IMR-90 (cell line): ENCODE measurements around the gene OR2F2. TPM values are rescaled to one million over a fixed set of nuclear protein-coding genes. Genes with fewer than 3 reads are reported as not detected.

ENCODE experiments used
- ATAC-seq: fragments of 200-7000 bp; cut with Tn5 transposase; 2 replicates; pipeline ENCODE4 v1.9.1; 2020; ENCODE audit warnings: low read depth, mild to moderate bottlenecking, moderate library complexity
- BruUV-seq: library from RNA; stranded (reverse); fragments of 400-500 nt; replicated peaks from 2 replicates; lab custom pipeline; 2021; lab: Mats Ljungman, UMichigan
- CTCF ChIA-PET: fragments of 300-600 bp; formaldehyde crosslinking; extraction: SDS; loops from one replicate; lab custom pipeline; 2021; ENCODE audit warnings: antibody characterized with exemption; lab: Yijun Ruan, JAX
- POLR2A ChIA-PET: fragments of 300-600 bp; sonication (Branson Sonifier 250); formaldehyde crosslinking; loops from one replicate; lab custom pipeline; 2022; ENCODE audit warnings: antibody characterized with exemption; ENCODE audit not compliant: unreplicated experiment; lab: Charles Lee
- DNase-seq: peaks from one replicate; pipeline ENCODE4 v3.0.0; 2013
- H2AFZ ChIP-seq: replicated peaks from 2 replicates; pipeline ENCODE3; 2013; ENCODE audit warnings: low read length, mild to moderate bottlenecking; ENCODE audit not compliant: poor library complexity
- H2AK5ac ChIP-seq: 2 replicates; pipeline ENCODE4 v1.6.1; 2013; ENCODE audit warnings: low read depth, low read length, inconsistent platforms
- H2AK9ac ChIP-seq: replicated peaks from 2 replicates; pipeline ENCODE3; 2013; ENCODE audit warnings: mild to moderate bottlenecking, low read depth, low read length, moderate library complexity; ENCODE audit not compliant: poor library complexity
- H2BK120ac ChIP-seq: 2 replicates; pipeline ENCODE4 v1.6.1; 2013; ENCODE audit warnings: low read depth, low read length, inconsistent platforms
- H2BK15ac ChIP-seq: 3 replicates; pipeline ENCODE4 v1.6.1; 2013; ENCODE audit warnings: low read depth, low read length, inconsistent platforms
- H2BK20ac ChIP-seq: 2 replicates; pipeline ENCODE4 v1.6.1; 2013; ENCODE audit warnings: low read depth, mild to moderate bottlenecking, inconsistent platforms, low read length, moderate library complexity
- H2BK5ac ChIP-seq: 2 replicates; pipeline ENCODE4 v1.6.1; 2013; ENCODE audit warnings: mild to moderate bottlenecking, low read depth, low read length, inconsistent platforms; ENCODE audit not compliant: poor library complexity, severe bottlenecking
- H3K14ac ChIP-seq: replicated peaks from 2 replicates; pipeline ENCODE4 v1.6.1; 2013; ENCODE audit warnings: low read depth, low read length, inconsistent platforms
- H3K18ac ChIP-seq: 2 replicates; pipeline ENCODE4 v1.6.1; 2013; ENCODE audit warnings: low read depth, low read length, control low read depth
- H3K23ac ChIP-seq: 2 replicates; pipeline ENCODE4 v1.6.1; 2013; ENCODE audit warnings: low read depth, low read length, inconsistent platforms
- H3K27ac ChIP-seq: 2 replicates; pipeline ENCODE4 v1.5.1; 2013; ENCODE audit warnings: mild to moderate bottlenecking, control low read depth, low read length; ENCODE audit not compliant: insufficient read depth
- H3K27me3 ChIP-seq: 2 replicates; pipeline ENCODE4 v1.6.1; 2013; ENCODE audit warnings: low read length; ENCODE audit not compliant: control insufficient read depth, insufficient read depth
- H3K36me3 ChIP-seq: 2 replicates; pipeline ENCODE4 v1.6.1; 2013; ENCODE audit warnings: low read length, mixed read lengths; ENCODE audit not compliant: control insufficient read depth, insufficient read depth
- H3K4ac ChIP-seq: 2 replicates; pipeline ENCODE4 v1.6.1; 2013; ENCODE audit warnings: low read depth, low read length, inconsistent platforms
- H3K4me1 ChIP-seq: 2 replicates; pipeline ENCODE4 v1.6.1; 2013; ENCODE audit warnings: low read length, mixed read lengths; ENCODE audit not compliant: control insufficient read depth, insufficient read depth
- H3K4me2 ChIP-seq: 2 replicates; pipeline ENCODE4 v1.6.1; 2013; ENCODE audit warnings: low read depth, mild to moderate bottlenecking, control low read depth, low read length, moderate library complexity
- H3K4me3 ChIP-seq: 2 replicates; pipeline ENCODE4 v1.5.1; 2013; ENCODE audit warnings: low read depth, mild to moderate bottlenecking, control low read depth, low read length, moderate library complexity; ENCODE audit not compliant: insufficient read depth
- H3K56ac ChIP-seq: 2 replicates; pipeline ENCODE4 v1.6.1; 2013; ENCODE audit warnings: low read length, inconsistent platforms; ENCODE audit not compliant: insufficient read depth; ENCODE audit errors: extremely low read depth
- H3K79me1 ChIP-seq, 2 experiments: 2 replicates each; pipeline ENCODE4 v1.6.1; 2013; ENCODE audit warnings: low read length in 2 of 2, inconsistent platforms in 1 of 2, low read depth in 1 of 2
- H3K9ac ChIP-seq: 2 replicates; pipeline ENCODE4 v1.6.1; 2013; ENCODE audit warnings: low read depth, low read length, control low read depth
- H3K9me1 ChIP-seq: 2 replicates; pipeline ENCODE4 v1.6.1; 2013; ENCODE audit warnings: low read length, inconsistent platforms; ENCODE audit not compliant: insufficient read depth
- H3K9me3 ChIP-seq: 2 replicates; pipeline ENCODE4 v1.6.1; 2013; ENCODE audit warnings: low read length; ENCODE audit not compliant: control insufficient read depth, insufficient read depth
- H4K20me1 ChIP-seq: 2 replicates; pipeline ENCODE4 v1.6.1; 2013; ENCODE audit warnings: low read length, inconsistent platforms; ENCODE audit not compliant: insufficient read depth
- H4K5ac ChIP-seq: 2 replicates; pipeline ENCODE4 v1.6.1; 2013; ENCODE audit warnings: mild to moderate bottlenecking, low read depth, low read length, control low read depth
- H4K8ac ChIP-seq, 2 experiments: 2 replicates each; pipeline ENCODE4 v1.6.1; 2013; ENCODE audit warnings: low read depth in 2 of 2, low read length in 2 of 2, control low read depth in 1 of 2, inconsistent platforms in 1 of 2
- H4K91ac ChIP-seq: 2 replicates; pipeline ENCODE4 v1.6.1; 2013; ENCODE audit warnings: low read depth, low read length, inconsistent platforms; ENCODE audit not compliant: insufficient read depth
- BHLHE40 ChIP-seq: fragments of 150-350 bp; IDR thresholded peaks from 2 replicates; pipeline ENCODE4 v1.6.1; 2016; ENCODE audit warnings: mild to moderate bottlenecking, low read depth, low read length
- CEBPB ChIP-seq: IDR thresholded peaks from 2 replicates; pipeline ENCODE4 v1.6.1; 2012; ENCODE audit warnings: low read depth, low read length, improper control_type of control experiment
- CHD1 ChIP-seq: IDR thresholded peaks from 2 replicates; pipeline ENCODE4 v1.6.1; 2012; ENCODE audit warnings: low read depth, low read length, improper control_type of control experiment
- FOS ChIP-seq: fragments of 150-350 bp; IDR thresholded peaks from 2 replicates; pipeline ENCODE4 v1.6.1; 2016; ENCODE audit warnings: low read depth, low read length
- MAFK ChIP-seq: IDR thresholded peaks from 2 replicates; pipeline ENCODE4 v1.6.1; 2012; ENCODE audit warnings: low read depth, low read length, improper control_type of control experiment
- MAZ ChIP-seq: IDR thresholded peaks from 2 replicates; pipeline ENCODE4 v1.6.1; 2012; ENCODE audit warnings: low read depth, mild to moderate bottlenecking, low read length, improper control_type of control experiment, moderate library complexity, borderline replicate concordance
- MXI1 ChIP-seq: IDR thresholded peaks from 2 replicates; pipeline ENCODE4 v1.6.1; 2012; ENCODE audit warnings: low read depth, mild to moderate bottlenecking, low read length, moderate library complexity, borderline replicate concordance
- NFE2L2 ChIP-seq: fragments of 150-350 bp; IDR thresholded peaks from 2 replicates; pipeline ENCODE4 v1.6.1; 2016; ENCODE audit warnings: low read depth, mild to moderate bottlenecking, low read length
- POLR2A ChIP-seq: IDR thresholded peaks from 2 replicates; pipeline ENCODE4 v1.6.1; 2012; ENCODE audit warnings: mild to moderate bottlenecking, low read depth, low read length
- RAD21 ChIP-seq: IDR thresholded peaks from 2 replicates; pipeline ENCODE4 v1.6.1; 2012; ENCODE audit warnings: low read length, improper control_type of control experiment
- RCOR1 ChIP-seq: IDR thresholded peaks from 2 replicates; pipeline ENCODE4 v1.6.1; 2012; ENCODE audit warnings: mild to moderate bottlenecking, low read length, improper control_type of control experiment; ENCODE audit not compliant: insufficient replicate concordance
- RFX5 ChIP-seq: IDR thresholded peaks from 2 replicates; pipeline ENCODE4 v1.8.0; 2012; ENCODE audit warnings: low read depth, mild to moderate bottlenecking, low read length, moderate library complexity
- SMC3 ChIP-seq: fragments of 150-350 bp; IDR thresholded peaks from 2 replicates; pipeline ENCODE4 v1.6.1; 2016; ENCODE audit warnings: low read depth, mild to moderate bottlenecking, antibody characterized with exemption, low read length, moderate library complexity
- WGBS, 2 experiments: methylation state at CpG; one replicate each; pipeline versions ENCODE4 v1.1.5 to v1.1.7; 2013; ENCODE audit warnings: missing lambda C conversion rate in 2 of 2; ENCODE audit not compliant: insufficient read length in 1 of 2; ENCODE audit errors: extremely low coverage in 2 of 2; 5-methylcytosine and 5-hydroxymethylcytosine counted together
- dilution Hi-C: fragments of 300-500 bp; cut with HindIII; formaldehyde crosslinking; loops from one replicate; pipeline ENCODE4 v1.14.3; 2018; ENCODE audit warnings: low sequenced_read_pairs; ENCODE audit not compliant: unreplicated experiment
- in situ Hi-C: fragments of 300-500 bp; cut with MboI; formaldehyde crosslinking; loops from 3 replicates; pipeline ENCODE4 v1.14.3; 2019; ENCODE audit warnings: low sequenced_read_pairs, inconsistent platforms, mixed read lengths
- intact Hi-C: fragments of 100-400 bp; cut with micrococcal nuclease; formaldehyde crosslinking; loops from 2 replicates; pipeline ENCODE4 v1.10.0; 2022
- polyA plus RNA-seq, 3 experiments: library from polyadenylated mRNA; depleted of rRNA; stranded (reverse); fragments of >200 nt; gene quantifications; 2 replicates each; pipeline ENCODE4 v1.2.3, GENCODE V29; 2012; ENCODE audit warnings: low replicate concordance in 1 of 3
- total RNA-seq: library from RNA; depleted of rRNA; stranded (reverse); fragments of >200 nt; gene quantifications from 2 replicates; pipeline ENCODE4 v1.2.3, GENCODE V29; 2012
- TF ChIP-seq, protein P1 (sequence below): fragments of 150-350 bp; IDR thresholded peaks from 2 replicates; pipeline ENCODE4 v1.6.1; 2016; ENCODE audit warnings: low read depth, mild to moderate bottlenecking, low read length, moderate library complexity, borderline replicate concordance
- TF ChIP-seq, protein P2 (sequence below): conservative IDR thresholded peaks from 2 replicates; pipeline ENCODE4 v1.5.1; 2012; ENCODE audit warnings: mild to moderate bottlenecking, low read depth, low read length, improper control_type of control experiment
- TF ChIP-seq, protein P3 (sequence below): fragments of 150-350 bp; IDR thresholded peaks from 2 replicates; pipeline ENCODE4 v1.6.1; 2017; ENCODE audit warnings: mild to moderate bottlenecking, antibody characterized with exemption, low read length, low read depth

OR2F2 gene
- total and polyA plus RNA-seq, 2 of the 4 experiments (the other 2 are of a cell fraction), result not detected

DNA sequence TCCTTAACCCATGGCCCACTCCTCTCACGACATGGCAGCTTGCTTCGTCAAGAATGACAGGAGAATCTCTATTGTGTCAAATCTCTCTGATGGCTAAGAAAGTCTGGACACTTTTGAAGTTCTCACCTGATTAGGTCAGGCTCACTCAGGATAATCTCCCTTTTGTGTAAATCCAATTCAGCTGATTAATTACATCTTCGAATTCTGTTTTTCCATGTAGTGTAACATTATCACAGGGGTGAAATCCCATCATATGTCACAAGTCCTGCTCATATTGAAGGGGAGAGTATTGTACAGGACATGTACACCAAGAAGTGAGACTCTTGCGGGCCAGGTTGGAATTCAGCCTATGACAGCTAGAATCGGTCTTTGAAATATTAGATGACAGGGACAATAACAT lies 48.9 kb downstream of the OR2F2 start:
- TF ChIP-seq RCOR1 (no peak), MAFK (no peak), BHLHE40 (no peak), NFE2L2 (no peak), RFX5 (no peak), CHD1 (no peak), POLR2A (no peak), MAZ (no peak), RAD21 (no peak), CEBPB (no peak), FOS (no peak), MXI1 (no peak), SMC3 (no peak)
- TF ChIP-seq, protein P1, sequence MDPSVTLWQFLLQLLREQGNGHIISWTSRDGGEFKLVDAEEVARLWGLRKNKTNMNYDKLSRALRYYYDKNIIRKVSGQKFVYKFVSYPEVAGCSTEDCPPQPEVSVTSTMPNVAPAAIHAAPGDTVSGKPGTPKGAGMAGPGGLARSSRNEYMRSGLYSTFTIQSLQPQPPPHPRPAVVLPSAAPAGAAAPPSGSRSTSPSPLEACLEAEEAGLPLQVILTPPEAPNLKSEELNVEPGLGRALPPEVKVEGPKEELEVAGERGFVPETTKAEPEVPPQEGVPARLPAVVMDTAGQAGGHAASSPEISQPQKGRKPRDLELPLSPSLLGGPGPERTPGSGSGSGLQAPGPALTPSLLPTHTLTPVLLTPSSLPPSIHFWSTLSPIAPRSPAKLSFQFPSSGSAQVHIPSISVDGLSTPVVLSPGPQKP, result no peak
- TF ChIP-seq, protein P2, sequence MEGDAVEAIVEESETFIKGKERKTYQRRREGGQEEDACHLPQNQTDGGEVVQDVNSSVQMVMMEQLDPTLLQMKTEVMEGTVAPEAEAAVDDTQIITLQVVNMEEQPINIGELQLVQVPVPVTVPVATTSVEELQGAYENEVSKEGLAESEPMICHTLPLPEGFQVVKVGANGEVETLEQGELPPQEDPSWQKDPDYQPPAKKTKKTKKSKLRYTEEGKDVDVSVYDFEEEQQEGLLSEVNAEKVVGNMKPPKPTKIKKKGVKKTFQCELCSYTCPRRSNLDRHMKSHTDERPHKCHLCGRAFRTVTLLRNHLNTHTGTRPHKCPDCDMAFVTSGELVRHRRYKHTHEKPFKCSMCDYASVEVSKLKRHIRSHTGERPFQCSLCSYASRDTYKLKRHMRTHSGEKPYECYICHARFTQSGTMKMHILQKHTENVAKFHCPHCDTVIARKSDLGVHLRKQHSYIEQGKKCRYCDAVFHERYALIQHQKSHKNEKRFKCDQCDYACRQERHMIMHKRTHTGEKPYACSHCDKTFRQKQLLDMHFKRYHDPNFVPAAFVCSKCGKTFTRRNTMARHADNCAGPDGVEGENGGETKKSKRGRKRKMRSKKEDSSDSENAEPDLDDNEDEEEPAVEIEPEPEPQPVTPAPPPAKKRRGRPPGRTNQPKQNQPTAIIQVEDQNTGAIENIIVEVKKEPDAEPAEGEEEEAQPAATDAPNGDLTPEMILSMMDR, result no peak
- TF ChIP-seq, protein P3, sequence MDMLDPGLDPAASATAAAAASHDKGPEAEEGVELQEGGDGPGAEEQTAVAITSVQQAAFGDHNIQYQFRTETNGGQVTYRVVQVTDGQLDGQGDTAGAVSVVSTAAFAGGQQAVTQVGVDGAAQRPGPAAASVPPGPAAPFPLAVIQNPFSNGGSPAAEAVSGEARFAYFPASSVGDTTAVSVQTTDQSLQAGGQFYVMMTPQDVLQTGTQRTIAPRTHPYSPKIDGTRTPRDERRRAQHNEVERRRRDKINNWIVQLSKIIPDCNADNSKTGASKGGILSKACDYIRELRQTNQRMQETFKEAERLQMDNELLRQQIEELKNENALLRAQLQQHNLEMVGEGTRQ, result no peak
- Histone ChIP-seq H2AK9ac (no peak overlapping the region), H3K9ac (no peak overlapping the region), H4K5ac (no peak overlapping the region), H2AFZ (no peak overlapping the region), H4K20me1 (no peaks in the 10 kb centered on the region), H2BK20ac (no peak overlapping the region), H3K4me1 (peaks cover 3% of the 10 kb centered on the region; the same call in 1 of the 2 replicates), H3K9me3 (no peaks in the 10 kb centered on the region), H3K36me3 (no peaks in the 10 kb centered on the region), H3K56ac (no peak overlapping the region), H3K4me2 (no peak overlapping the region), H3K4ac (no peak overlapping the region), H3K27ac (no peak overlapping the region), H2BK5ac (no peak overlapping the region), H3K4me3 (no peak overlapping the region), H4K8ac (no peak overlapping the region), H2BK15ac (no peak overlapping the region), H2BK120ac (no peak overlapping the region), H3K27me3 (no peaks in the 10 kb centered on the region), H3K23ac (no peak overlapping the region), H3K18ac (no peak overlapping the region), H3K79me1 (no peaks in the 10 kb centered on the region), H4K91ac (no peak overlapping the region), H3K14ac (no peak overlapping the region), H3K9me1 (no peaks in the 10 kb centered on the region), H2AK5ac (no peak overlapping the region)
- WGBS, 2 experiments, result 92% methylated on average over 2 of the region's 5 CpGs; no CpG with 5 or more reads in 1 of the 2 experiments
- in situ Hi-C loops (no loop called here), intact Hi-C loops (no loop called here), dilution Hi-C loops (no loop called here)
- no TSS peak for BruUV-seq
- ATAC-seq (no peak), DNase-seq (no peak)
- ChIA-PET CTCF (no interaction called here), POLR2A (no interaction called here)
